IPS-15b (cell line): ENCODE data around the gene VAMP3.

Experiments
- H3K27me3 ChIP-seq: one replicate; pipeline ENCODE4 v1.6.1; 2013; ENCODE audit warnings: low read length; ENCODE audit not compliant: control insufficient read depth, insufficient read depth
- H3K36me3 ChIP-seq: one replicate; pipeline ENCODE4 v1.6.1; 2013; ENCODE audit warnings: low read length; ENCODE audit not compliant: control insufficient read depth, insufficient read depth
- H3K4me1 ChIP-seq: one replicate; pipeline ENCODE4 v1.6.1; 2013; ENCODE audit warnings: mild to moderate bottlenecking, low read length; ENCODE audit not compliant: control insufficient read depth, insufficient read depth
- H3K4me3 ChIP-seq: one replicate; pipeline ENCODE4 v1.5.1; 2013; ENCODE audit warnings: low read depth, low read length
- H3K9ac ChIP-seq: one replicate; pipeline ENCODE4 v1.6.1; 2013; ENCODE audit warnings: low read depth, mild to moderate bottlenecking, low read length
- H3K9me3 ChIP-seq: one replicate; pipeline ENCODE4 v1.6.1; 2013; ENCODE audit warnings: mild to moderate bottlenecking, low read length; ENCODE audit not compliant: control insufficient read depth, insufficient read depth

The VAMP3 gene

DNA sequence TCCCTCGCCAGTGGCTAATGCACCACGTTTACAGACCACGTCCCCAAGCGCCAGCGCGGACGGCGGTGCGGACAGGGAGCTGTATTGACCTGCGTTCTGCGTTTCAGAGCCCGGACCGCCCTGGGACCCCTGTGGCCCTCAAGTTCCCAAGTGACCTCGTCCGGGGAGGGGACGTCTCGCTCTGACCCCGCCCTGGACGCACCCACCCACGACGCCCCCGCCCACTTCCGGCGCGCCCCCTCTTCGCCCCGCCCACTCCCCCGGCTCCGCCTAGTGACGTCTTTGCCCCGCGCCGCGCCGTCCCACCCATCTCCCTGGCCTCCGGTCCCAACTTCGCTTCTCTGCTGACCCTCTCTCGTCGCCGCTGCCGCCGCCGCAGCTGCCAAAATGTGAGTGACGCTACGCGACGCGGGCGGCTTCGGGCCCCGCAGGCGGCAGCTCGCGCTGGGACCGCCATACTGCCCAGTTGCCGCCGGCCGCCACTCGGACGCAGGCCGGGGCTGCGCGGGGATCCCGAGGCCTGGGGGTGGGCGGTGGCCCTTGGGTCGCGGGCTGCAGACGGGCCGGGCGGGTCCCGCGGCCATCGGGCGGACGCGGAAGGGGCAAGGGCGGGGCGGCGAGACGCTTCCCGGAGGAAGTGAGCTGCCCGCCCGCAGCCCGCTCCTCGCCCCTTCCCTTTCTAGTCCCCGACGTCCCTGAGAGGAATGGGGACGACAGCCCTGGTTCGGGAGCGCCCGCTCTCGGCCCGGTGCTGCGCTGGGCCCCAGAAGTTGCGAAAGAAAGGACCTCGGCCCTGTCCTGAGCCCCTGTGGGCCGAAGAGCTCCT, at the start of gene VAMP3:
Gene VAMP3 (plus strand): TSS at position 300 of the 826 bp plus-strand sequence. CDS start 88 bp downstream, at position 388.
- H3K9ac ChIP-seq, result peak within 1 kb of the TSS; percentile 73
- H3K4me3 ChIP-seq, result peak within 1 kb of the TSS; percentile 89
- H3K36me3 ChIP-seq, result no peaks in the 10 kb centered on the region
- H3K4me1 ChIP-seq, result peaks cover 5% of the 10 kb centered on the region
- H3K9me3 ChIP-seq, result no peaks in the 10 kb centered on the region
- no peaks in the 10 kb centered on the region for H3K27me3 ChIP-seq

GRCh38 chr1:7721940-7722669, 49.0 kb upstream of the VAMP3 start:
- no peaks in the 10 kb centered on the region for H3K9me3 ChIP-seq
- H3K36me3 ChIP-seq, result no peaks in the 10 kb centered on the region
- no peak overlapping the region for H3K4me3 ChIP-seq
- H3K27me3 ChIP-seq, result no peaks in the 10 kb centered on the region
- H3K9ac ChIP-seq, result no peak overlapping the region
- peaks cover 2% of the 10 kb centered on the region for H3K4me1 ChIP-seq

- Histone ChIP-seq H3K9ac (no peak overlapping the region), H3K9me3 (no peaks in the 10 kb centered on the region), H3K4me1 (peaks cover 2% of the 10 kb centered on the region), H3K4me3 (no peak overlapping the region), H3K27me3 (no peaks in the 10 kb centered on the region), H3K36me3 (no peaks in the 10 kb centered on the region)
Observed at GRCh38 chr1:7722670-7723012, 48.5 kb upstream of the VAMP3 start.

- Histone ChIP-seq H3K4me1 (no peaks in the 10 kb centered on the region), H3K36me3 (no peaks in the 10 kb centered on the region), H3K9me3 (no peaks in the 10 kb centered on the region), H3K27me3 (no peaks in the 10 kb centered on the region), H3K9ac (no peak overlapping the region), H3K4me3 (no peak overlapping the region)
Observed at GRCh38 chr1:7726623-7727022, 44.5 kb upstream of the VAMP3 start.

DNA sequence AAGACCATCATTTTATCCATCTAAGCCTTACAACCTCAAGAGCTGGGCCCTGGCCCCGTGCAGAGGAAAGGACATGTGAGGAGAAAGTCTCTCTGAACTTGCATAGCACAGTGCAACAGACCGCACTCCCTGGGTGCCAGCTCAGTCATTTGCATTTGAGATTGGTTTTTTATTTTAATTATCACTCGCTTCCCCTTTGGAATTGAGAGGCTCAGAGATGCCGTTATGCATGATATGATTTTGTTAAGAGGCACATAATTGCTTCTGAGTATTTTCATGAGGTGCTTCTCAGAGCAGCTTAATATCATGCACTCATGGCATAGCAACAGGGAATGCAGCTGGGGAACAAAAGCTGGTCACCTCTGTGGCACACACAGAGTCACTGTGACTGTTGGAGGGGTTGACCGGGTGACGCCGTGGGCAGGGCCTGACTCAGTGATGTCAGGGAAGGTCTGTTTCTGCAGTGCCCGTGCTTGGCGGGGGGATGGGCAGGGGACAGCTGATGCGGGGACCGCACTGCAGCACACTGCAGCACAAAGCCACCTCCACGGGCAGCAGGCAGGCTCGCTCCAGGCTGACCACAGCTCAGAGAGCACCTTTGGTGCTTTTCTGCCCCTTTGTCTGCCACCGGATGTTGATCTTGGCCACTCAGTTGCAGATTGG, 43.2 kb upstream of the VAMP3 start:
- Histone ChIP-seq H3K27me3 (no peaks in the 10 kb centered on the region), H3K36me3 (no peaks in the 10 kb centered on the region), H3K9me3 (no peaks in the 10 kb centered on the region), H3K9ac (no peak overlapping the region), H3K4me1 (no peaks in the 10 kb centered on the region), H3K4me3 (no peak overlapping the region)

GRCh38 chr1:7729761-7730160, 41.3 kb upstream of the VAMP3 start:
- Histone ChIP-seq H3K27me3 (no peaks in the 10 kb centered on the region), H3K4me3 (no peak overlapping the region), H3K36me3 (no peaks in the 10 kb centered on the region), H3K9ac (no peak overlapping the region), H3K4me1 (no peaks in the 10 kb centered on the region), H3K9me3 (no peaks in the 10 kb centered on the region)

DNA sequence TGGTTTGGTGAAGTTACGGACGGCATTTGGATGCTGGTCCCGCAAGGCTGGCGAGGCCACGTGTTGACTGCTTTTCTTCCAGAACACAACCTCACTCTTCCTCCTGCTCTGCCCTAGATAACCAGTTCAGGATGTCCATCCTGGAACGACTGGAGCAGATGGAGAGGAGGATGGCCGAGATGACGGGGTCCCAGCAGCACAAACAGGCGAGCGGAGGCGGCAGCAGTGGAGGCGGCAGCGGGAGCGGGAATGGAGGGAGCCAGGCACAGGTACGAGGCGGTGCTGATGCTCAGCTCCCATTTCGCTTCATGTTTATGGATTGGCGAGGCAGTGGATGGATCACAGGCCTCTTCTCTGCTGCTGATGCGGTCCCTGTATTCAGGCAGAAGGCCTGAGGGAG, 38.8 kb upstream of the VAMP3 start:
- no peak overlapping the region for H3K9ac ChIP-seq
- H3K36me3 ChIP-seq, result no peaks in the 10 kb centered on the region
- H3K9me3 ChIP-seq, result no peaks in the 10 kb centered on the region
- no peak overlapping the region for H3K4me3 ChIP-seq
- H3K4me1 ChIP-seq, result no peaks in the 10 kb centered on the region
- H3K27me3 ChIP-seq, result no peaks in the 10 kb centered on the region

DNA sequence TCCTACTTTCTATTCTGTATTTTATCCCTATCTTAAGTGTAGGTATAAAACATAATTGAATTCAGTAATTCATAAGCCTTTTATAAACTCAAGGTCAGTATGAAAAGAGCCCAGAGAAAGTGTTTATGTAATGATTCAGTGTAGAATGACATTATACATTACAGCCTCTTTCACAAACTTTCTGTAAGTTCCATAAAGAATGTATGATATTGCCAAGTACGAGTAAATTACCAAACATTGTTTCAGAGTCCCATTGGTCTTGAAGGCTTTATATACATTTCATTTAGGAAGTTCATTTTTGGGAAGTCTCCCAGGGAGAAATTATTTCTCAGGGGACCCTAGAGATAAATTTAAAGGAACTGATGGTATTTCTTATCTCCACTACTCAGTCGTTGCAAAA, 37.8 kb upstream of the VAMP3 start:
- no peaks in the 10 kb centered on the region for H3K27me3 ChIP-seq
- peaks cover 7% of the 10 kb centered on the region for H3K36me3 ChIP-seq
- H3K9me3 ChIP-seq, result no peaks in the 10 kb centered on the region
- no peaks in the 10 kb centered on the region for H3K4me1 ChIP-seq
- no peak overlapping the region for H3K9ac ChIP-seq
- H3K4me3 ChIP-seq, result no peak overlapping the region

DNA sequence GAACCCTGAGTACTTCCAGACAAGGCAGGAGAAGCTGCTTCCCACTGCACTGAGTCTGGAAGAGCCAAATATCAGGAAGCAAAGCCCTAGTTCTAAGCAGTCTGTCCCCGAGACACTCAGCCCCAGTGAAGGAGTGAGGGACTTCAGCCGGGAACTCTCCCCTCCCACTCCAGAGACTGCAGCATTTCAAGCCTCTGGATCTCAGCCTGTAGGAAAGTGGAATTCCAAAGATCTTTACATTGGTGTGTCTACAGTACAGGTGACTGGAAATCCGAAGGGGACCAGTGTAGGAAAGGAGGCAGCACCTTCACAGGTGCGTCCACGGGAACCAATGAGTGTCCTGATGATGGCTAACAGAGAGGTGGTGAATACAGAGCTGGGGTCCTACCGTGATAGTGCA, 33.1 kb upstream of the VAMP3 start:
- H3K27me3 ChIP-seq, result no peaks in the 10 kb centered on the region
- no peak overlapping the region for H3K4me3 ChIP-seq
- H3K4me1 ChIP-seq, result no peaks in the 10 kb centered on the region
- H3K9ac ChIP-seq, result no peak overlapping the region
- peaks cover 11% of the 10 kb centered on the region for H3K36me3 ChIP-seq
- no peaks in the 10 kb centered on the region for H3K9me3 ChIP-seq

DNA sequence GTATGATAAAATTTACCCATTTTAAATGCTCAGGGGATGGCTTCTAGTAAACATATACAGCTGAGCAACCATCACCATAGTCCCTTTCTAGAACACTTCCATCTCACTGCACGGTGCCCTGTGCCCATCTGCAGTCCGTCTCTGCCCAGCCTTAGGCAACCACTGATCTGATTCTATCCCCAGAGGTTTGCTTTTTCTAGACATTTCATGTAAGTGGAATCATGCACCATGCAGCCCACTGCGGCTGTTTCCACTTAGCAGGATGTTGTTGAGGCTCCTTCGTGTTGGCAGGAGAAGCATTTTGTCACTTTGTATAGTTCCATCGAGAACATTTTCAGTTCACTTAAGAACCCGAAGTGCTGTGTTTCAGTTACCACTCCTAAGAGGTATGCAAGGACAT, 27.8 kb upstream of the VAMP3 start:
- Histone ChIP-seq H3K4me1 (no peaks in the 10 kb centered on the region), H3K4me3 (no peak overlapping the region), H3K9ac (no peak overlapping the region), H3K36me3 (peaks cover 4% of the 10 kb centered on the region), H3K9me3 (no peaks in the 10 kb centered on the region), H3K27me3 (no peaks in the 10 kb centered on the region)

DNA sequence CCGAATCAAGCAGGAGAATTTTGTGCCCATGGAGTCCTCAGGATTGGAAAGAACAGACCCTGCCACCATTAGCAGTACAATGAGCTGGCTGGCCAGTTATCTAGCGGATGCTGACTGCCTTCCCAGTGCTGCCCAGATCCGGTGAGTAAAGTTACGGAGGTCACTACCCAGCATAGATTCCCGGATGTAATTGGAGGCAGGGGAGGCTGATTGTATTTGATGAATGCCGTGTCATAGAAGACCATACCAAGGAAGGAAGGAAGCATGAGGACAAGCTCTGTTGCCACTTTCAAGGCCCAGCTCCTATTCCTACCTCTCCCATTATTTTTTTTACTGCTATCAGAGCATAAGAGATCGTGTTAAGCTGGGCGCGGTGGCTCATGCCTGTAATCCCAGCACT, 26.2 kb upstream of the VAMP3 start:
- H3K9me3 ChIP-seq, result no peaks in the 10 kb centered on the region
- no peak overlapping the region for H3K4me3 ChIP-seq
- H3K36me3 ChIP-seq, result no peaks in the 10 kb centered on the region
- H3K9ac ChIP-seq, result no peak overlapping the region
- no peaks in the 10 kb centered on the region for H3K27me3 ChIP-seq
- H3K4me1 ChIP-seq, result no peaks in the 10 kb centered on the region

DNA sequence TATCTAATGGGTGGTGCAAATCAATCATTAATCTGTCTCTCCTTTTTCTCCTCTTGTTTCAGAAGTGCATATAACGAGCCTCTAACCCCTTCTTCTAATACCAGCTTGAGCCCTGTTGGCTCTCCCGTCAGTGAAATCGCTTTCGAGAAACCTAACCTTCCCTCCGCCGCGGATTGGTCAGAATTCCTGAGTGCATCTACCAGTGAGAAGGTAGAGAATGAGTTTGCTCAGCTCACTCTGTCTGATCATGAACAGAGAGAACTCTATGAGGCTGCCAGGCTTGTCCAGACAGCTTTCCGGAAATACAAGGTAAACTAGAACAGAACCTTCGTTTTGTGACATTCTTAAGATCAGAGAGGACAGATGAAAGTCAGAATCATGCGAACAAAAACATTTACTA, 25.3 kb upstream of the VAMP3 start:
- H3K4me3 ChIP-seq, result no peak overlapping the region

More for the DNA sequence above, 25.3 kb upstream of the VAMP3 start:
- Histone ChIP-seq H3K9ac (no peak overlapping the region), H3K9me3 (no peaks in the 10 kb centered on the region), H3K36me3 (no peaks in the 10 kb centered on the region), H3K4me1 (no peaks in the 10 kb centered on the region), H3K27me3 (no peaks in the 10 kb centered on the region)
